NCI-H2081 treated with DMSO at 0.1 percent for 48 hours (cell line): ENCODE data around the gene RPRD1A.
"Not testable (repeated sequence)": the region's sequence is repeated elsewhere in the genome, so short reads cannot be mapped to it uniquely, and the experiment has no call there.

ENCODE experiments used
- DNase-seq: peaks from one replicate; lab custom pipeline; 2025; lab: John Stamatoyannopoulos, UW

Gene RPRD1A

GRCh38 chr18:35969676-35970075, 97.7 kb downstream of the RPRD1A start:
- no peak for DNase-seq

DNA sequence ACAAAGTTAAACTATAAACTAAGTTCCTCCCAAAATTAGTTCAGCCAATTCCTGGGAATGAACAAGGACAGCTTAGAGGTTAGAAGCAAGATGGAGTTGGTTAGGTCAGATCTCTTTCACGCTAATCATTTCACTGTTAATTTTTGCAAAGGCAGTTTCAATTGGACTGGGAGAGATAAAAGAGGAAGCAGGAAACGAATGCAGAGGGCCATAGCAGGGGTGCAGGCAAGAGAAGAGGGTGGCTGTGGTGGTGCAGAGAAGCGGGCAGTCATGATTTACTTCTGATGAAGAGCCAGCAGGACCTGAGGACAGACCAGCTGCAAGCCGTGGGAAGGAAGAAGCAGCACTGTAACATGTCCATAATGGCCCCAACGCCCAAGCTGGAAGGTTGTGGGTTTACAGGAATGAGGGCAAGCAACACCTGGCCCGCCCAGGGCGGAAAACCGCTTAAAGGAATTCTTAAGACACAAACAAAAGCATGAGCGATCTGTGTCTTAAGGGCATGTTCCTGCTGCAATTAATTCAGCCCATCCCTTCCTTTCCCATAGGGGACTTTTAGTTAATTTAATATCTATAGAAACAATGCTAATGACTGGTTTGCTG, 99.0 kb downstream of the RPRD1A start:
- DNase-seq, result no peak

DNA sequence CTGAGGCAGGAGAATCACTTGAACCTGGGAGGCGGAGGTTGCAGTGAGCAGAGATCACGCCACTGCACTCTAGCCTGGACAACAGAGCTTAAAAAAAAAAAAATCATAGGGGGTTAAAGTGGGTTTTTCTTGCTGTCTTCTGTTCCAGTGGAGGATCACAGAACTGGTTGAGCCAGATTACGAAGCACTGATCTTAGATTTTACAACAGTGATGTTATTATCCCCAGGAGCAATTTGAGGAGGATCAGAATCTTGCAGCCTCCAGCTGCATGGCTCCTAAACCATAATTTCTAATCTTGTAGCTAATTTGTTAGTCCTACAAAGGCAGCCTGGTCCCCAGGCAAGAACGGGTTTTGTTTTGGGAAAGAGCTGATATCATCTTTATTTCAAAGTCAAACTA, 99.5 kb downstream of the RPRD1A start:
- not testable (repeated sequence) for DNase-seq

DNA sequence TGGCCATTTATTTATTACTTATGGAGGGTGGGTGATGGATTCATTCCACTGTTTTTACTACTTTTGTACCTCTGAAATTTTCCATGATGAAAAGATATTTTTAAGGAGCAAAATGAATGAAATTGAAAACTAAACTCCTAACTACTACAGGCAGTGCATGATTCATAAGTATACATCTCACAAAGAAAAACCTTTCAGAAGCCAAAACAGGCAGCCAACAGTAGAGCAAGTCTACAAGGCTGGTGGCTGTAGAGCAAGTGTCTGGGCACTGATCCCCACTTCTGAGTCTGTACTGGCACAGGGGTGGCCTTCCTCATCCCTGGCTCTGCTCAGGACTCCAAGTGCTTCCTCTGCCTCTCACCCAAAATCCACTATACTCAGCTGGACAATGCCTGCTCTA, 103.0 kb downstream of the RPRD1A start:
- no peak for DNase-seq

- DNase-seq, result no peak
Measured at GRCh38 chr18:35962320-35962719, 105.0 kb downstream of the RPRD1A start.

DNA sequence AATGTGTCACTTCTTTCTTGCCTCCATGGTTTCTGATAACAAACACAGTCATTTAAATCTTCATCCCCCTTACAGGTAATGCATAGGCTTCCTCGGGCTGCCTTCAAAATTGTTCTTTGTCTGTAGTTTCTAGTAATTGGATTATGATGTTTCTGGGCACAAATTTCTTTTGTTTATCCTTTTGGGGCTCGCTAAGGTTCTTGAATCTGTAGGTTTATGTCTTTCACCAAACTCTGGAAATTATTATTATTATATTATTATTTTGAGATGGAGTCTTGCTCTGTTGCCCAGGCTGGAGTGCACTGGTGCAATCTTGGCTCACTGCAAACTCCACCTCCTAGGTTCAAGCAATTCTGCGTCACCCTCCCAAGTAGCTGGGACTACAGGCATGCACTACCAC, 111.1 kb downstream of the RPRD1A start:
- no peak for DNase-seq

- no peak for DNase-seq
Measured at GRCh38 chr18:35953688-35954087, 113.7 kb downstream of the RPRD1A start.

GRCh38 chr18:35950628-35950982, 116.8 kb downstream of the RPRD1A start:
- no peak for DNase-seq

DNA sequence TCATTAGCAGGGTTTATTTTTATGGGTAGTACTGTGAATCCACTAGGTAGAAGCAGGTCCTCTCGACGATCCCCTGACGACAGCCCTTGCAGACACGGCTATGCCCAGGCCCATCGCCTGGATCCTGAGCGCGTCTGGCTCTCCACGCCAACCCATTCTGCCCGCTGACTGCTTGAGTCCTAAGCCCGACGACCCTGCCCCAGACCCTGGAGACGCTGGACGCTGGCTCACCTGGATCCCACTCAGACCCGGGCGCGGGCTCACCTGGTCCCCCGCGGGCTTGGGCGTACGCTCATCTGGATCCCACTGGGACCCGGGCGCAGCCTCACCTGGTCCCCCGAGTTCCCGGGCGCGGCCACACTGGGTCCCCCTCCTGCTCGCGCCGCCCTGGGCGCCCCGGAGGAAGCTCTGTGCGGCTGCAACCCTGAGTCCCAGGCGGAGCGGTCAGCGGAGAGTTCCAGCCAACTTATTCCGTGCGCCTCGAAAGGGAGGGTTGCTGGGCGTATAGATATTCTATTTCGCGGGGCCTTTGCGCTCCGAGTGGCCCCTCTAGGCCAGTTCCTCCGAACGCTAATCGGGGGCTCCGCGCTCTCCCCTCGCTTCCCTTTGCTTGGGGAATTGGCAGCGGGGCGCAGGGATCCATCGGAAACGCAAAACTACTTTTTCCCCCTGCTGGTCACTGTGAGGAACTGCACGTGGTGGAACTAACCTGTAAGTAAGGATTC, 117.3 kb downstream of the RPRD1A start:
- DNase-seq, result no peak

DNA sequence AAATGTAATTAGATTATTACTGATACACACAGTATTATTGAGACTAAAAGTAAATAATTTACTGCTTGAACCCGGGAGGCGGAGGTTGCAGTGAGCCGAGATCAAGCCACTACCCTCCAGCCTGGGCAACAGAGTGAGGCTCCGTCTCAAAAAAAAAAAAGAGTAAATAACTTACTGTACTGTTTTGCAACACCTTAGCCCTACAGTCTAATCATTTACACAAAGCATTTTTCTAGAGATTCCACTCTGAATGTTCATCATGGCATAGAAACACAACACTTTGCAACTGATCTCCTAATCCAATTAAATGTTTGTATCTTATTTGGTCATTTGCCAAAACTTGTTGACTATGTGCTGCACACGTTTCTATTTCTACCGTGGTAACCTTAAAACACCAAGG, 118.3 kb downstream of the RPRD1A start:
- no peak for DNase-seq

GRCh38 chr18:35948080-35948479, 119.3 kb downstream of the RPRD1A start:
- DNase-seq, result no peak

DNA sequence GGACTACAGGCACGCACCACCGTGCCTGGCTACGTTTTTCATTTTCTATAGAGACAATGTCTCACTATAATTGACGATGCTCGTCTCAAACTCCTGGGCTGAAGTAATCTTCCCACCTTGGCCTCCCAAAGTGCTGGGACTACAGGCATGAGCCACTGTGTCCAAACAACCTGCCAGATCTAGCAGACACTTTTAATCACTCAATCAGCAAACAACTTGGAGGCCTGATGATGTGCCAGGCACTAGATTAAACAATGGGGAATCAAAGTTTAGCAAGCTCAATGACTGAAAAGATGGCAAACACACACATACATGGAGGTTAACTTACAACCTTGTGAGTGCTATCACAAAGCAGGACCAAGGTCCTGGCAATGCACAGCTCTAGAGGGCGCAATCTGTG, 124.7 kb downstream of the RPRD1A start:
- no peak for DNase-seq

GRCh38 chr18:35942133-35942532, 125.2 kb downstream of the RPRD1A start:
- DNase-seq, result no peak

GRCh38 chr18:35941299-35941698, 126.1 kb downstream of the RPRD1A start:
- DNase-seq, result no peak
